CD4-positive, alpha-beta T cell (primary cell): ENCODE measurements around the gene USH1C. TPM values are rescaled to one million over a fixed set of nuclear protein-coding genes. Genes with fewer than 3 reads are reported as not detected.

Experiments used
- ATAC-seq: fragments of 200-7000 bp; cut with Tn5 transposase; one replicate; pipeline ENCODE4 v1.10.0; 2022; ENCODE audit warnings: mild to moderate bottlenecking; ENCODE audit not compliant: poor library complexity
- CTCF ChIA-PET: fragments of 350-600 bp; sonication (Branson Sonifier 250); formaldehyde crosslinking; loops from one replicate; lab custom pipeline; 2021; ENCODE audit warnings: antibody characterized with exemption, inconsistent platforms; lab: Charles Lee
- POLR2A ChIA-PET: fragments of 350-600 bp; sonication (Branson Sonifier 250); formaldehyde crosslinking; loops from one replicate; lab custom pipeline; 2021; ENCODE audit warnings: antibody characterized with exemption, inconsistent platforms; lab: Charles Lee
- DNase-seq, 14 experiments: peaks; one replicate each; pipeline ENCODE4 v3.0.0-alpha.2; 2013 to 2020; ENCODE audit warnings: mixed read lengths in 2 of 14
- H3K27ac ChIP-seq, 2 donors: one replicate each; pipeline versions ENCODE4 v1.5.1 to v1.7.0; 2013; ENCODE audit warnings: low read length in 2 of 2, low read depth in 1 of 2, mild to moderate bottlenecking in 1 of 2
- H3K27me3 ChIP-seq, 2 experiments: 1 replicate in 1 of 2; 2 replicates in 1 of 2; pipeline versions ENCODE4 v1.6.1 to v1.7.0; 2013; ENCODE audit warnings: low read length in 2 of 2, control low read depth in 1 of 2, mild to moderate bottlenecking in 1 of 2, moderate library complexity in 1 of 2; ENCODE audit not compliant: insufficient read depth in 2 of 2, control insufficient read depth in 1 of 2
- H3K36me3 ChIP-seq: one replicate; pipeline ENCODE4 v1.6.1; 2013; ENCODE audit warnings: low read length, control low read depth; ENCODE audit not compliant: insufficient read depth
- H3K4me1 ChIP-seq: one replicate; pipeline ENCODE4 v1.6.1; 2013; ENCODE audit warnings: low read length, control low read depth; ENCODE audit not compliant: insufficient read depth
- H3K4me3 ChIP-seq: one replicate; pipeline ENCODE4 v1.5.1; 2013; ENCODE audit warnings: mild to moderate bottlenecking, low read length, moderate library complexity
- H3K9me3 ChIP-seq, 2 experiments: 1 replicate in 1 of 2; 2 replicates in 1 of 2; pipeline versions ENCODE4 v1.6.1 to v1.7.0; 2013; ENCODE audit warnings: low read length in 2 of 2, mild to moderate bottlenecking in 2 of 2, control low read depth in 1 of 2, moderate library complexity in 1 of 2; ENCODE audit not compliant: control insufficient read depth in 1 of 2, insufficient read depth in 1 of 2
- H3K27ac Mint-ChIP-seq: one replicate; pipeline ENCODE4 v1.8.0; 2020; ENCODE audit warnings: mixed read lengths
- H3K27me3 Mint-ChIP-seq: one replicate; pipeline ENCODE4 v1.8.0; 2021; ENCODE audit warnings: mixed read lengths
- H3K36me3 Mint-ChIP-seq: one replicate; pipeline ENCODE4 v1.8.0; 2021; ENCODE audit warnings: low read depth, mixed read lengths
- H3K4me1 Mint-ChIP-seq: one replicate; pipeline ENCODE4 v1.8.0; 2021; ENCODE audit warnings: low read depth, mixed read lengths
- H3K4me3 Mint-ChIP-seq: one replicate; pipeline ENCODE4 v1.8.0; 2020; ENCODE audit warnings: mild to moderate bottlenecking, mixed read lengths
- H3K9me3 Mint-ChIP-seq: one replicate; pipeline ENCODE4 v1.8.0; 2020; ENCODE audit warnings: mixed read lengths
- CTCF ChIP-seq: fragments of 200-600 bp; IDR thresholded peaks from one replicate; pipeline ENCODE4 v1.8.0; 2022; ENCODE audit warnings: antibody characterized with exemption, mild to moderate bottlenecking
- intact Hi-C, 2 experiments: fragments of 100-400 bp; cut with DNase I in 1 of 2; cut with micrococcal nuclease in 1 of 2; formaldehyde crosslinking; loops; one replicate each; pipeline versions ENCODE4 v1.15.1 to v1.9.0; 2023 to 2025; cut with DNase I, micrococcal nuclease
- total RNA-seq, 174 experiments: library from RNA in 2 of 174; stranded (reverse) in 2 of 174; gene quantifications; one replicate each; pipeline ENCODE4 v1.2.3 and lab custom pipeline; 2021 to 2026

The USH1C gene
- total RNA-seq, 2 experiments from 2014 or later: not detected

- H3K4me3 Mint-ChIP-seq: no peak overlapping the region
- no peak for ATAC-seq
- no peaks in the 10 kb centered on the region for H3K4me1 Mint-ChIP-seq
- H3K27me3 Mint-ChIP-seq: peaks cover 5% of the 10 kb centered on the region
- H3K36me3 Mint-ChIP-seq: no peaks in the 10 kb centered on the region
- Histone ChIP-seq H3K27ac (no peak overlapping the region), H3K4me1 (no peaks in the 10 kb centered on the region), H3K9me3 (no peaks in the 10 kb centered on the region), H3K27me3 (peaks cover 0 to 3% of the 10 kb centered on the region in 2 experiments), H3K36me3 (no peaks in the 10 kb centered on the region), H3K4me3 (no peak overlapping the region)
- ChIA-PET POLR2A (no interaction called here), CTCF (no interaction called here)
- H3K27ac Mint-ChIP-seq: no peak overlapping the region
- no peak for DNase-seq
- intact Hi-C loops: no loop called here
- no peak for TF ChIP-seq CTCF
- H3K9me3 Mint-ChIP-seq: no peaks in the 10 kb centered on the region
These were observed 12.5 kb downstream of the USH1C start for GRCh38 chr11:17531636-17532113.

- Histone ChIP-seq H3K27ac (no peak overlapping the region), H3K9me3 (no peaks in the 10 kb centered on the region), H3K27me3 (peaks cover 0 to 3% of the 10 kb centered on the region in 2 experiments), H3K36me3 (no peaks in the 10 kb centered on the region), H3K4me3 (no peak overlapping the region), H3K4me1 (no peaks in the 10 kb centered on the region)
- ChIA-PET CTCF (no interaction called here), POLR2A (no interaction called here)
- ATAC-seq: no peak
- H3K27ac Mint-ChIP-seq: no peak overlapping the region
- H3K36me3 Mint-ChIP-seq: no peaks in the 10 kb centered on the region
- H3K4me3 Mint-ChIP-seq: no peak overlapping the region
- peaks cover 7% of the 10 kb centered on the region for H3K27me3 Mint-ChIP-seq
- H3K4me1 Mint-ChIP-seq: no peaks in the 10 kb centered on the region
- intact Hi-C loops: no loop called here
- TF ChIP-seq CTCF: no peak
- DNase-seq: no peak
- H3K9me3 Mint-ChIP-seq: no peaks in the 10 kb centered on the region
These were observed 13.1 kb downstream of the USH1C start for GRCh38 chr11:17531071-17531600.

GRCh38 chr11:17529844-17530185, 14.4 kb downstream of the USH1C start:
- no peak for DNase-seq
- no peaks in the 10 kb centered on the region for H3K9me3 ChIP-seq
- POLR2A ChIA-PET: no interaction called here
- no peaks in the 10 kb centered on the region for H3K9me3 Mint-ChIP-seq
- H3K4me1 Mint-ChIP-seq: no peaks in the 10 kb centered on the region
- H3K27ac Mint-ChIP-seq: no peak overlapping the region
- H3K4me3 Mint-ChIP-seq: no peak overlapping the region
- CTCF ChIA-PET: no interaction called here
- H3K4me3 ChIP-seq: no peak overlapping the region
- no peak overlapping the region for H3K27ac ChIP-seq
- H3K4me1 ChIP-seq: no peaks in the 10 kb centered on the region
- ATAC-seq: no peak
- H3K36me3 ChIP-seq: no peaks in the 10 kb centered on the region
- intact Hi-C loops: no loop called here
- TF ChIP-seq CTCF: no peak
- no peaks in the 10 kb centered on the region for H3K36me3 Mint-ChIP-seq
- peaks cover 9% of the 10 kb centered on the region for H3K27me3 Mint-ChIP-seq
- peaks cover 0 to 3% of the 10 kb centered on the region in 2 experiments for H3K27me3 ChIP-seq
